ENCODE results near the gene ZNF76. TPM values are rescaled to one million over a fixed set of nuclear protein-coding genes. Genes with fewer than 3 reads are reported as not detected.

Gene ZNF76
- total and polyA plus RNA-seq, 2 of the 8 experiments (the other 6 are each of a cell fraction or from before 2014, with no cell fraction given) = 17.9 to 23.9 TPM

DNA sequence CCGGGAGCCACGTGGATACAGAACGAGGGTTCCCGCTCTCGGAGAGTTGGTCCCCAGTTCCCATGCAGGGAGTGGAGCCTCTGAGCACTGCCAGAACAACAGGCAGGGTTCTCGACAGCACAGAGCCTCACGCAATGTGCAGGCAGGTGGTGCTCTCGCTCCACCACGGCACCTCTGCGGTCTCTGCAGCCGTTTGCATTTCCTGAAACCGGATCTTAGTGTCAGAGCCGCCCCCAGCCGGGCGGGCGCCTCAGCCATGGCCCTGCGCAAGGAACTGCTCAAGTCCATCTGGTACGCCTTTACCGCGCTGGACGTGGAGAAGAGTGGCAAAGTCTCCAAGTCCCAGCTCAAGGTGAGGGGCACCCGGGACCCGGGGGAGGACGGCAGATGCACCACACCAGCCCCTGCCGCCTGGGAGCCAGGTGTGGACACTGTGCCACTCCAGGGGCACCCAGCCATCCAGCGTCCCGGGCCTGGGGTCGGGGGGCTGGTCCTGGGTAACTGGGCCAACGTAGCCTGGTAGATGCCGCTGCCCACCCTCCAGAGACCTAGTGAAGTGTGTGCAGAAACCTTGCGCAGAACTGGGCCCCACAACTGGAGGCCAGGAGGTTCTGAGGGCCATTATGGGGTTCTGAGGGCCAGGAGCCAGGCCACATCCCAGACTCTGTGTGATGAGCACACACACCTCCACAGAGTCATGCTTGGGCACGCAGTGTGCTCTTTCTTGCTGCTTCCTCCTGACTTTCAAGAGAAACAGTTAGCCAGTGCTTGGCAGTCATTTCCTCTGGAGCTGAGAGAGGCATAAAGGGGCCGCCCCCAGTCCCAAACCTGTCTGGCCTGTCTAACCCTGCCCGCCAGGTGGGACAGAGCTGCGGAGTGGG lies 38.3 kb downstream of the ZNF76 start, which contains the start of gene DEF6 (continued):
- TF ChIP-seq, protein P1, sequence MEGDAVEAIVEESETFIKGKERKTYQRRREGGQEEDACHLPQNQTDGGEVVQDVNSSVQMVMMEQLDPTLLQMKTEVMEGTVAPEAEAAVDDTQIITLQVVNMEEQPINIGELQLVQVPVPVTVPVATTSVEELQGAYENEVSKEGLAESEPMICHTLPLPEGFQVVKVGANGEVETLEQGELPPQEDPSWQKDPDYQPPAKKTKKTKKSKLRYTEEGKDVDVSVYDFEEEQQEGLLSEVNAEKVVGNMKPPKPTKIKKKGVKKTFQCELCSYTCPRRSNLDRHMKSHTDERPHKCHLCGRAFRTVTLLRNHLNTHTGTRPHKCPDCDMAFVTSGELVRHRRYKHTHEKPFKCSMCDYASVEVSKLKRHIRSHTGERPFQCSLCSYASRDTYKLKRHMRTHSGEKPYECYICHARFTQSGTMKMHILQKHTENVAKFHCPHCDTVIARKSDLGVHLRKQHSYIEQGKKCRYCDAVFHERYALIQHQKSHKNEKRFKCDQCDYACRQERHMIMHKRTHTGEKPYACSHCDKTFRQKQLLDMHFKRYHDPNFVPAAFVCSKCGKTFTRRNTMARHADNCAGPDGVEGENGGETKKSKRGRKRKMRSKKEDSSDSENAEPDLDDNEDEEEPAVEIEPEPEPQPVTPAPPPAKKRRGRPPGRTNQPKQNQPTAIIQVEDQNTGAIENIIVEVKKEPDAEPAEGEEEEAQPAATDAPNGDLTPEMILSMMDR (IDR thresholded peaks at IDR 0.05; ENCODE audit: control extremely low read depth in 1 of 3, insufficient read depth in 1 of 3, low read depth in 1 of 3, low read length in 3 of 3) = peak; percentile 95 to 98 (median 97)
- 0 out of 2 replicates have a peak, but pooled peaks have one; percentile 36 for TF ChIP-seq TAF1 (IDR thresholded peaks at IDR 0.05; ENCODE audit: low read depth, low read length)
- 0 out of 3 replicates have a peak, but pooled peaks of 1 of the 2 experiments have one; percentile 14 for TF ChIP-seq POLR2A (IDR thresholded peaks at IDR 0.05; ENCODE audit: control extremely low read depth in 1 of 2, low read depth in 2 of 2, low read length in 2 of 2)
- no peak for TF ChIP-seq TAF7 (optimal IDR thresholded peaks at IDR 0.05; ENCODE audit: borderline replicate concordance, low read depth, low read length)
- TF ChIP-seq KDM1A (IDR thresholded peaks at IDR 0.05; ENCODE audit: borderline replicate concordance, low read length) = 0 out of 2 replicates have a peak, but pooled peaks have one; percentile 11
- no peak for TF ChIP-seq MAFK (IDR thresholded peaks at IDR 0.05; ENCODE audit: low read depth, low read length)
- TF ChIP-seq NANOG (IDR thresholded peaks at IDR 0.05; ENCODE audit: insufficient read depth, low read depth, low read length, poor library complexity, severe bottlenecking) = peak; percentile 48
- no peak for TF ChIP-seq SUZ12 (IDR thresholded peaks at IDR 0.05; ENCODE audit: low read length)
- no peak for TF ChIP-seq SIRT6 (IDR thresholded peaks at IDR 0.05; ENCODE audit: low read length)
- no peak; a peak in 1 of 3 replicates for TF ChIP-seq EP300 (IDR thresholded peaks at IDR 0.05; ENCODE audit: borderline replicate concordance in 1 of 2, low read depth in 2 of 2, low read length in 2 of 2)
- TF ChIP-seq CBX8 (IDR thresholded peaks at IDR 0.05; ENCODE audit: borderline replicate concordance, low read depth, low read length) = no peak
- TF ChIP-seq GABPA (IDR thresholded peaks at IDR 0.05; ENCODE audit: borderline replicate concordance, insufficient read depth, low read length) = peak; percentile 64; the same call in 1 of the 2 replicates
- TF ChIP-seq, protein P2, sequence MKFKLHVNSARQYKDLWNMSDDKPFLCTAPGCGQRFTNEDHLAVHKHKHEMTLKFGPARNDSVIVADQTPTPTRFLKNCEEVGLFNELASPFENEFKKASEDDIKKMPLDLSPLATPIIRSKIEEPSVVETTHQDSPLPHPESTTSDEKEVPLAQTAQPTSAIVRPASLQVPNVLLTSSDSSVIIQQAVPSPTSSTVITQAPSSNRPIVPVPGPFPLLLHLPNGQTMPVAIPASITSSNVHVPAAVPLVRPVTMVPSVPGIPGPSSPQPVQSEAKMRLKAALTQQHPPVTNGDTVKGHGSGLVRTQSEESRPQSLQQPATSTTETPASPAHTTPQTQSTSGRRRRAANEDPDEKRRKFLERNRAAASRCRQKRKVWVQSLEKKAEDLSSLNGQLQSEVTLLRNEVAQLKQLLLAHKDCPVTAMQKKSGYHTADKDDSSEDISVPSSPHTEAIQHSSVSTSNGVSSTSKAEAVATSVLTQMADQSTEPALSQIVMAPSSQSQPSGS (IDR thresholded peaks at IDR 0.05; ENCODE audit: low read length) = 0 out of 2 replicates have a peak, but pooled peaks have one; percentile 21
- peak; percentile 99 to 100 for TF ChIP-seq RAD21 (IDR thresholded peaks at IDR 0.05 in 1 of 2, conservative IDR thresholded peaks at IDR 0.05 in 1 of 2; ENCODE audit: low read depth in 2 of 2, low read length in 2 of 2)
- peak in 1 of 2 experiments; percentile 46; a peak in 1 of 4 replicates for TF ChIP-seq HDAC2 (IDR thresholded peaks at IDR 0.05; ENCODE audit: borderline replicate concordance in 1 of 2, low read depth in 2 of 2, low read length in 2 of 2)
- no peak for TF ChIP-seq SP2 (IDR thresholded peaks at IDR 0.05; ENCODE audit: low read length)
- peak; percentile 63 for TF ChIP-seq CREB1 (IDR thresholded peaks at IDR 0.05)
